CD4-positive, alpha-beta T cell treated with Interleukin-4 for 4 hours (primary cell): Measurements from ENCODE around the gene TNFAIP8L3.
"Not testable (repeated sequence)": the region's sequence is repeated elsewhere in the genome, so short reads cannot be mapped to it uniquely, and the experiment has no call there.

Experiments used
- DNase-seq: peaks from one replicate; pipeline ENCODE4 v3.0.0-alpha.2; 2020

TNFAIP8L3 gene

DNA sequence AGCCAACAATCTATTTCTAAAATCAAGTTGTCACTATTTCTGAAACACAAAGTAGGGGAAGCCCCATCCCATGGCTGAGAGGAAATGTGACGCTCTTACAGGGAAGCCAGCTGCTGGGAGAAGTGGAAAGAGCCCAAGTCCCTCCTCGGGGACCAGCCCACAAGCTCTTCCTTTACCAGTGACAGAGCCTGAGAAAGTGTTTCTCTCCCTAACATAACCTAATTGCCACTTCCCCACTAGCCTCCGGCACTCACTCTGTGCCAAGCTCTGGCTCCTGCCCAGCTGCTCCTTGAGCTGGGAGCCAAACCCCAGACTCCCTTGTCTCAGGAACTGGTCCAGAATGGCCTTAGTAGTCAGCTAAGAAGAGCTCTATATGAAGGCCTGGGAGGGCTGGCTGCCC is 42.9 kb downstream of the TNFAIP8L3 start:
- DNase-seq, result no peak

DNA sequence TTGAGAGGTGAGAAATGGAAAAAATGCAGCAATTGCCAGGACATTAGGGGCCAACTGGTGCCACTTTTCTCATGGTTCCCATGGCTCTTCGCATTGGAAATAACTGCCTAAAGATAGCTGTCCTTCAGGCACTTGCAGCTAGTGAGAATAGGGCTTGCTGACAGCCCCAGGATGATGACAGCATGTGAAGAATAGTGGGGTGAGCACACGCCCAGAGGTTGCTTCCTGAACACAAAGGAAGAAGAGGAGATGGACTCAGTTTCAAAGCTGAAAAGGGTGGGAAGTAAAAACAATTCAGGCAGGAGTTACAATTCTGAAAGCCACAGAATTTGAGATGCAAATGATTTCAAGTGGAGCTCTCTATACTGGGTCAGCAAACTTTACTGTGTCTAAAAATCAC is 45.6 kb downstream of the TNFAIP8L3 start:
- no peak for DNase-seq

DNA sequence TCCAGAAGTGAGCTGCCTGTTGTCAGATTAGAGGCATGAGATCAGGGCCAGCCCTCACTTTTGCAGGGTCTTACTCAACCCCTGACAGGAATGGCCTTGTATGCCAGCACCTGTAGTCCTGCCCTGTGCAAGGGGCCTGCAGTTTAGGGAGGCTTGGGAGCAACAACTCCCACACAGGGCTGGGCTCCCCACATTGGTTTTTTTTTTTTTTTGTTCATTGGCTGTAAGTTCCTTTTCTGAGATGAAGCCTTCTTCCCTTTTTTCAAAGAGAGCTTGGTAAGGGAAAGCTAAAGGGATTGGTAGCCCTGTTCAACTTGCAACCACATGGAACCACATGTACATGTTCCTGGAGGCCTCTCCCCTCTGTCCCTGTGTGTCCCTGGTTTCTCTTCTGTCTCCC is 46.4 kb downstream of the TNFAIP8L3 start:
- no peak for DNase-seq

DNA sequence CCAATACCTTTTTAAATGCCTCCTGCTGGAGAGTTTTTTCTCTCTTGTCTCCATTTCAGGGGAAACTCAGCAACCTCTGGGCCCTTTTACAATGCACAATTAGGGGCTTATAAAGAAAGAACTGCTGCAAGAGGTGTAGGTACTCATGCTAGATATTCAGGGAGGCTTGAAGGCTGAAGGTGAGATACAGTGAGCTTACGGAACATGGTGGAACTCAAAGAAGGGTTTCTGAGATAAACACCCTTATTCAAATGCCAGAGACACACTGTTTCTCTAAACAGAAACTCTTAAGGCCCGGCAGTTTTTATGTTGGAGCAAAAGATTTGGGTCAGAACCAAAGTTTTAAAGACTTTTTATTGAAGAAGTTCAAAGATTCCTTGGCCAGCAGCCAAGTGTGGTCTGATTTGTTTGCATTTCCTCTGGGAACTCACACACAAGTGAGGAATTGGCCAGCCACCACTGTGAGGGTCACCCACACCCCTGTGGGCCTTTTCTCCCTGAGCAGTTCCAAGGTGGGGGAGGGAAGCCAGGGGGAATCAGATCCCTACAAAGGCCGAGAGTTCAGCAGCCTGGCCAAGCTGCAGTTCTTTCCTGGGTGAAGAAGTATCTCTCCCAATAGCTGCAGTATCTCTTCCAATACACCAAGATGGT is 47.8 kb downstream of the TNFAIP8L3 start:
- DNase-seq, result no peak

DNA sequence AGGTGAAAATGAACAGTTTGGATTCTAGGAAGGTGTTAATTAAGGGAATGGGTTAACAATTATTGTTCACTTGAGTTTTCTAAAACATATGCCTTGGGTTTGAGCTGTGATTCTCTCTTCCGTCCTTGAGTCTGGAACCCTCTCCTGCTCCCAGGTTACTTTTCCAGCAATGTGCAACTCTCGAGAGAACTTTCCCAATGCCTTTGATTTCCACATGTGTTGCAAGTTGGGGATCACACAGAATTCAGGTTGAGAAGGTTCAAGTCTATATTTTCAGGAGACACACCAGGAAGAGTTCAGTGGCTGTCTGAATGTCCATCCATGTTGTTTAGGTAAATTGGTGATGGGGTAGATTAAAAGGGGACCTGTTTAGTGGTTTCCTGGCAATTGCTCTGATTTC is 48.7 kb downstream of the TNFAIP8L3 start:
- DNase-seq, result no peak

DNA sequence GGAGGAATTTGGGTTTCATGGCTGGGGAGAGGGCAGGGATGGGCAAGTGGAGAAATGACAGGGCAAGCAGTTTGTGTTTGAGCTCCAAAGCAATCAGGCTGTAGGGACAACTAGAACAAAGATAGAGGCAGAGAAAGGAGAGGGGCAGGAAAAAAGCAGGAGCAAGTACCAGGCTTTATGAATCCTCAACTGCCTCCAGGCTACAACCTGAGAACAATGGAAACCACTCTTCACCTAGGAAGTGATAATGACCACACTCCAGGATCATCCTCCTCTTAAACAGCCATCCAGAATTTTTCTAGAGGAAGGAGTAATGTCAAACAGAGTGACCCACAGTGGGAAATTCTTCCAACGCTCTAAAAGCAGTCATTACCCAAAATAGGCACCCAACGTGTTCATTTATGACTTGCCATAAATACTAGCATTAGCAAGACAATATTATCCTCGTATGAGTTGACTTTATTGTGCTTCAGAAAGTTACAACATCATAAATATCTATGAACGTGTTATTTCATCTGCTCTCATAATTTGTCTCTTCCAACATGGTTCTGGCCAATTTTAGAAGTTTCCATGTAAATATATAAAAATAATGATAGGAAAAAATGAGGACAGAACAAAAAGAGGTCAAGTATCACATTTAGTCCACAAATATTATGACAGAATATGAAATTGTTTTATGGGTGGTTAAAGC is 50.5 kb downstream of the TNFAIP8L3 start:
- no peak for DNase-seq

DNA sequence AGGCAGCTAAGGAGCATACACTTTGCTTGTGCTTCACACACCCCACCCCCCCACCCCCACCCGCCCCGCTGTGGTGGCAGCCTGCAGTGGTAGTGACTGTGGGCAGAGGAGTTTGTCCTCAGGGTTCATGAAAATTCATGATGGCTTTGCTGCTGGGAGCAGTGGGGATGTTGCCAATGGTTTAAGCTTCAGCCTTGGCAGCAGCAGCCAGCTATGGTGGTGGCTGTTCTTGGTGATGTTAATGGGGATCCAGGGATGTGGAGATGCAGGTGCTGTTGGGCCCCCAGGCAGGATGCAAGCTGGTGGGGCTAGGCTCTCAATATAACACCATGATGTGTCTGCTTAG is 55.8 kb downstream of the TNFAIP8L3 start:
- no peak for DNase-seq

DNA sequence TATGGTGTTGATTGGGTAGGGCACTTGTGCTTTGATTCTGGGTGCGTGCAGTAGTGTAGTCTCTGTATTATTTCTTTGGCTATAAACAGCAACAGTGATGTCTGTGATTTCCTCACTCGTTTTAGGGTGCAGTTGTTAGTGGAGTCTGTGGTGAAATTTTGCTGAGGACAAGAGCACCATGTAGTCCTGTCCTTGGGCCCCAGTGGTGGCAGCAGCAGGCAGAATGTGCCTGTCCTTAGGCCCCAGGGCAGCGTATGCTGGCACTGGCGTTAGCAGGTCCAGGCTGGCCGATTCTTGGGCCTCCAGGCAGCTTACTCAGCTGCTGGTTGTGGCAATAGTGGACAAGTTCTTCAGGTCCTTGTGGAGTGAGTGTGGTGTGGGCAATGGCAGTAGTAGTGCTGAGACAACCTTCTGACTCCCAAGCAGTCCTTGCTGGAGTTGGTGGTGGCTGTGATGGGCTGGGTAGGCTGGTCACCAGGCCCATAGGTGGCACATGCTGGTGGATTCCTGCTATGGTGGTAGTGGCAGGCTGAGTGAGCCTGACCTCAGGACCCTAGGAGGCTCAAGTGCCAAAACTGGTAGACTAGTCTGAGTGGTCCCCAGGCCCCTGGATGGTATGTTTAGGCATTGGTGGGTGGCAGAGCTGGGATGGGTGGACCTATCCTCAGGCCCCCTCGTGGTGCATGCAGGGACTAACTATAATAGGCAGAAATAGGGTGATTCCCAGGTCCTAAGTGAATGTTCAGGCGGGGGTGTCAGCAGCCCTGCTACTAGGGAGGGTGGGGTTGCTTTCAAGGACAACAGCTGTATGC is 56.3 kb downstream of the TNFAIP8L3 start:
- no peak for DNase-seq

DNA sequence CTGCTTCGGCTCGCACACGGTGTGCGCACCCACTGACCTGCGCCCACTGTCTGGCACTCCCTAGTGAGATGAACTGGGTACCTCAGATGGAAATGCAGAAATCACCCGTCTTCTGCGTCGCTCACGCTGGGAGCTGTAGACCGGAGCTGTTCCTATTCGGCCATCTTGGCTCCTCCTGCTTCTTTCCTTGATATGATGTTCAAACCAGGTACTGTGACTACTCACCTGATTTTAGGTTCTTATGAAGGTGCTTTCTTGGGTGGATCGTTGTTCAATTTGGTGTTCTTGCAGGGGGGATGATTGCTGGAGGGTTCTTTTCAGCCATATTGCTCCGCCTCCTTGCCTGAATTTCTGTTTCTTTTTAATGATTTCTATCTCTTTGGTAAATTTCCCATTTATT is 57.2 kb downstream of the TNFAIP8L3 start:
- not testable (repeated sequence) for DNase-seq

DNA sequence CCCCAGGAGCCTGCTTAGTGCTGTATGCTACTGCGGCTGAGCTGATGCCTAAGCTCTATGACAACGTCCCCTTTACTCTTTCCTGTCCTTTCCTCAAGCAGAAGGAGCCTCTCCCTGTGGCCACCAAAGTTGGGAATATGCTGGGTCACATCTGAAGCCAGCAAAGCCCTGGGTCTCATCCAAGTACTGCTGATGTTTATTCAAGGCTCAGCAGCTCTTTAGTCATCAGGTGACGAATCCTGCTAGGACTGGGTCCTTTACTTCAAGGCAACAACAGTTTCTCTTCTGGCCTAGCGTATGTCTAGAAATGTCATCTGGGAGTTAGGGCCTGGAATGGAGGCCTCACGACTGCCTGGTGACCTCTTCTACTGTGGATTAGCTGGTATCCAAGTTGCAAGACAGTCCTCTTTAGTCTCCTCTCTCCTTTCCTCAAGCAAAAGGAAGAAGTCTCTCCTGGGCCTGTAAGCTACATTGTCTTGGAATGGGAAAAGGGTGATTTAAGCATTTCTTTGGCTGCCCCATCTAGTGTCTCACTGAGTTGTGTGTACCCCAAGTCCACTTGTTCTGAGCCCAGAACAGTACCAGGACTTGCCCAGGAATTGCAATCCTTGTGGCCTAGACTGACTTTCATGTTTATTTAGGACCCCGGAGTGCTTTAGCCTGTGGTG is 63.9 kb downstream of the TNFAIP8L3 start:
- no peak for DNase-seq

DNA sequence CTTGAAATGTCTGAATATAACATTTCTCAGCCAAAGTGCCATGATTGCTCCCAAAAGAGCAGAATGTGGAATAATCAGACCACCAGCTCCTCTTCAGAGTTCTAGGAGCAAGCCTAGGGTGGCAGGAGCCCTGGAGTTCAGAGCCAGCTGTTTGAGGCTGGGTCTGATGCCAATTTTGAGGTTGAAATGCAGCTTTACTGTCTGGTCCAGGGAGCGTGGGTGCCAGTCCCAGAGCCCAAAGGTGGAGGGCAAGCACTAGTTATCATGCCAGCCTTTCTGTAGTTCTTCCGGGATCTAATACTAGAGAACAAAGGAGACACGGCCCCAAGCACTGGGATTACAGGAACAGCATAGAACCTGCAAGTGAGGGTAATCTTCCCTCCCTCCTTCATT is 69.3 kb downstream of the TNFAIP8L3 start:
- DNase-seq, result no peak

DNA sequence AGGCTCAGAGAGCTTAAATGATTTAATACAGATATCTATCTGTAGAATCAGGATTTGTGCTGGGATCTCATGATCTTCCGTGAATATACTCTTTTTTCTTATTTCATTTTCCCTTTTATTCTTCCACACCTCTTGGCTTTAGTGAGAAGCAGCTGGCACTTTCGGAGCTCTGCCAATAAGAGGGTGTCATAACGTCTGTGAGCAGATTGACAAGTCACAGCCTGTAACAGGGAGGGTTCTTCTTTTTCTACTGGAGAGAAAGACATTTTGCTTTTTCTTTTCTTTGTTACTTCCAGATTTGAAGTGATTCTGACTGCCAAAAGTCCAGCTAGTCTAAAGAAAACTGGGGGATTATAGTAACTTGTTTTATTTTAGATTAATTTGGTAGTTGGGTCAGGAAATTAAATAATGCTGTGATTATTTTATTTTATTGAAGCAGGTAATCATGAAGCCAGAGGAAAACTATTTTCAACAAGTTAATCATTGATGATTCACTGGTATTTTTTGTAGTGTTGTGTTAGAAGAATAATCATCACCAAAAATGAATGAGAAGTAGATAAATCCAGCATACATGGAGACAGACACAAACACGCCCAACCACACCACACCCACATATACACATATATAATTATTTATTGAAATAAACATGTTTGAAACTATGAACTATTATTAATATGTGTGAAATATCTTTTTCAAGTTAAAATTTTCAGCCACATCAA is 69.8 kb downstream of the TNFAIP8L3 start:
- DNase-seq, result no peak

DNA sequence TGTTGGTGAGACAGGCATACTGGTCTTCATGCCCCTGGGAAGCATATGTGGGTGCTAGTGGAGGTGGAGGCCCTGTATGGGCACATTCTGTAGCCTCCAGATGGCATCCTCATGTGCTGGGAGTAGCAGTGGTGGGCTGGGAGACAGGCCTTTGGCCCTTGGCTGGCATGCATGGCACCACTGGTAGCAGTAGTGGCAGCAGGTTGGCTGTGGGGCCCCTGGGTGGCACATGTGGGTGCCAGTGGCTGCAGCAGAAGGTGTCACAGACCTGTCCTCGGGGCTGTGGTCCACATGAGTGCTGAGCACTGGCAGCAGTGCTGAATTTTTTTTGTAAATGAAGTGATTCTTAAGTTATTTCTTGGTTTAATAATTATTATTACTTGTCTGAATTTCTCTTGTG is 71.2 kb downstream of the TNFAIP8L3 start:
- DNase-seq, result no peak

DNA sequence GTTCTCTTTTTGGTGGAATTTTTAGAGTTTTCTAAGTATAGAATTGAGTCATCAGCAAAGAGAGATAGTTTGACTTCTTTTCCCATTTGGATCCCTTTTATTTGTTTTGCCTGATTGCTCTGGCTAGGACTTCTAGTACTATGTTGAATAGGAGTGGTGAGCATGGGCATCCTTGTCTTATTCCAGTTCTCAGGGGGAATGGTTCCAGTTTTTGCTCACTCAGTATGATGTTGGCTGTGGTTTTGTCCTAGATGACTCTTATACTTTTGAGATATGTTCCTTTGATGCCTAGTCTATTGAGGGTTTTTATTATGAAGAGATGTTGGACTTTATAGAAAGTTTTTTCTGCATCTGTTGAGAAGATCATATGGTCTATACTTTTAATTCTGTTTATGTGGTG is 72.5 kb downstream of the TNFAIP8L3 start:
- no peak for DNase-seq

DNA sequence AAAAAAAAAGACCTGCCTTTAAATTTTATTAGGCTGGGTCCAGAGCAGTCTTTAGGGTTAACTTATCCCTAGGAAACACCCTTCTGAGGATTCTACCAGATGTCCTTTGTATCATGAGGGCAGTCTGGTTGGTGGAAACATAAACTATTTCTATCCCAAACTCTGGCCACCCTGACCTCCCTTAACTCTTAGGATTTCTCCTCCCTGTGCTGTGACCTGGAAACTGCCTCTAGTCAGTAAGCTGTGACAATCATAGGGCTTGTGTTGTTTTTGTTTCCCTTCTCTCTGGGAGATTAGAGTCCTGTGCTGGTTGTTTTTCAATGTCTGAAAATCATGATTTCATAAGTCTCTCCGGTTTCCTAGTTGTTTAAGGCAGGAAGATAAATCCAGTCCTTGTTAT is 78.1 kb downstream of the TNFAIP8L3 start:
- no peak for DNase-seq

DNA sequence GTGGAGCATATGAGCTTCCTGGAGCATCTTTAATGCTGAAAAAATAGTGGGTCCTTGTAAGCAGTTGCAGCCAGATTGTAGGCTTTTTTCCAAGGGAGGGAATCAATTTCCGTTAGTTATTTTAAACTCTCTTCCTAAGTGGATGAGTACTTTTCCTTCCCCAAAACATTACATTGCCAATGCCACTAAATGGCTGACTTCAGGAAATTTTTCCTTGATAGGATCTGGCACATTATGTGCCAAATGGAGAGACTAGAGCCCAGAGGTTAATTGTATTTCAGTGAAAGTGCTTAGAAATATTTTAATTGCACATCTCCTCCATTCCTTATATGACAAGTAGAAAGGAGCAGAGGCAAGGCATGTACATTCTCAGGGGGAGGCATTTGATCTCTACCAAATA is 83.5 kb downstream of the TNFAIP8L3 start:
- no peak for DNase-seq

DNA sequence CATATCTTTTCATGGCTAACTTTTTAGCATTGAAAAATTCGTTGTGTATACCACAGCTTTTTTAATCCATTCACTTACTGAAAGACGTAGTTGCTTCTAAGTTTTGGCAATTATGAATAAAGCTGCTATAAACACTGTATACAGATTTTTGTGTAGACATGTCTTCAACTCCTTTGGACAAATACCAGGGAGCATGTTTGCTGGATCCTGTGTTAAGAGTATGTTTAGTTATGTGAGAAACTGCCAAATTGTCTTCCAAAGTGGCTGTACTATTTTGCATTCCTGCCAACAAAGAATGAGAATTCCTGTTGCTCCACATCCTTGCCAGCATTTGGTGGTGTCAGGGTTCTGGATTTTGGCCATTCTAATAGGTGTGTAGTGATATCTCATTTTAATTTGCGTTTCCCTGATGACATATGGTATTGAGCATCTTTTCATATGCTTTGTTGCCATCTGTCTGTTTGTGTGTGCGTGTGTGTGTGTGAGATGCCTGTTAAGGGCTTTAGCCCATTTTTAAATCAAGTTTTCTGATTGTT is 87.5 kb downstream of the TNFAIP8L3 start:
- DNase-seq, result no peak
